B cell (primary cell): ENCODE measurements around the gene CTBP2. TPM values are rescaled to one million over a fixed set of nuclear protein-coding genes. Genes with fewer than 3 reads are reported as not detected.

Experiments used
- ATAC-seq: fragments of 200-7000 bp; cut with Tn5 transposase; one replicate; pipeline ENCODE4 v1.10.0; 2021; ENCODE audit warnings: low read depth, mild to moderate bottlenecking, moderate number of reproducible peaks, moderate library complexity
- CTCF ChIA-PET: fragments of 350-600 bp; sonication (Branson Sonifier 250); formaldehyde crosslinking; loops from one replicate; lab custom pipeline; 2021; ENCODE audit warnings: antibody characterized with exemption, inconsistent platforms; lab: Charles Lee
- POLR2A ChIA-PET: fragments of 350-600 bp; sonication (Branson Sonifier 250); formaldehyde crosslinking; loops from one replicate; lab custom pipeline; 2021; ENCODE audit warnings: antibody characterized with exemption; lab: Charles Lee
- DNase-seq: peaks from one replicate; pipeline ENCODE4 v3.0.0; 2013
- H2AFZ ChIP-seq: 2 replicates; pipeline ENCODE4 v1.6.1; 2012; ENCODE audit warnings: mild to moderate bottlenecking, low read depth, low read length; ENCODE audit not compliant: insufficient read depth, poor library complexity, severe bottlenecking
- H3K27ac ChIP-seq, 2 donors: 1 replicate in 1 of 2; 2 replicates in 1 of 2; pipeline ENCODE4 v1.5.1; 2012 to 2013; ENCODE audit warnings: low read length in 2 of 2, mild to moderate bottlenecking in 2 of 2, moderate library complexity in 1 of 2
- H3K27me3 ChIP-seq, 4 experiments: fragments of 200-600 bp in 1 of 4; sonication (generic) in 1 of 4; replicated peaks in 1 of 4; 1 replicate in 2 of 4; 2 replicates in 2 of 4; pipeline versions ENCODE4 v1.6.1 to v1.7.0; 2013 to 2016; ENCODE audit warnings: low read length in 3 of 4, mild to moderate bottlenecking in 2 of 4, mixed read lengths in 1 of 4, moderate library complexity in 1 of 4; ENCODE audit not compliant: insufficient read depth in 4 of 4, control insufficient read depth in 3 of 4; ENCODE audit errors: control extremely low read depth in 1 of 4
- H3K36me3 ChIP-seq, 2 experiments: replicated peaks in 1 of 2; 1 replicate in 1 of 2; 2 replicates in 1 of 2; pipeline versions ENCODE4 v1.6.1 to v1.7.1; 2013; ENCODE audit warnings: low read length in 1 of 2; ENCODE audit not compliant: insufficient read depth in 2 of 2, control insufficient read depth in 1 of 2; ENCODE audit errors: control extremely low read depth in 1 of 2, extremely low read depth in 1 of 2
- H3K4me1 ChIP-seq, 2 donors: fragments of 200-600 bp in 1 of 2; sonication (generic) in 1 of 2; 1 replicate in 1 of 2; 2 replicates in 1 of 2; pipeline versions ENCODE4 v1.5.1 to v1.6.1; 2013 to 2017; ENCODE audit warnings: low read length in 2 of 2; ENCODE audit not compliant: control insufficient read depth in 2 of 2, insufficient read depth in 2 of 2
- H3K4me2 ChIP-seq: replicated peaks from 2 replicates; pipeline ENCODE3; 2012; ENCODE audit warnings: mild to moderate bottlenecking, low read depth, low read length; ENCODE audit not compliant: poor library complexity, severe bottlenecking
- H3K4me3 ChIP-seq, 5 experiments: fragments of 200-600 bp in 1 of 5; sonication (generic) in 1 of 5; 1 replicate in 3 of 5; 2 replicates in 2 of 5; pipeline versions ENCODE4 v1.5.1 to v1.7.0; 2011 to 2016; ENCODE audit warnings: low read length in 4 of 5, mild to moderate bottlenecking in 4 of 5, low read depth in 2 of 5, control low read depth in 1 of 5, moderate library complexity in 1 of 5; ENCODE audit not compliant: insufficient read depth in 1 of 5; ENCODE audit errors: control extremely low read depth in 1 of 5, extremely low read depth in 1 of 5
- H3K79me2 ChIP-seq: fragments of 200-600 bp; sonication (generic); one replicate; pipeline ENCODE4 v1.6.0; 2016; ENCODE audit warnings: low read length; ENCODE audit not compliant: control insufficient read depth, insufficient read depth
- H3K9ac ChIP-seq: fragments of 200-600 bp; sonication (generic); 2 replicates; pipeline ENCODE4 v1.6.1; 2017; ENCODE audit warnings: mild to moderate bottlenecking, low read length, moderate library complexity
- H3K9me3 ChIP-seq, 3 donors: one replicate each; pipeline versions ENCODE4 v1.6.1 to v1.7.1; 2013; ENCODE audit warnings: low read length in 2 of 3; ENCODE audit not compliant: control insufficient read depth in 2 of 3, insufficient read depth in 1 of 3; ENCODE audit errors: control extremely low read depth in 1 of 3
- H4K20me1 ChIP-seq: 2 replicates; pipeline ENCODE4 v1.6.0; 2012; ENCODE audit warnings: mild to moderate bottlenecking, low read length; ENCODE audit not compliant: insufficient read depth, control insufficient read depth, poor library complexity, severe bottlenecking
- H3K27ac Mint-ChIP-seq: one replicate; pipeline ENCODE4 v1.8.0; 2021; ENCODE audit warnings: mixed read lengths
- H3K27me3 Mint-ChIP-seq: one replicate; pipeline ENCODE4 v1.8.0; 2021; ENCODE audit warnings: mixed read lengths
- H3K4me1 Mint-ChIP-seq: one replicate; pipeline ENCODE4 v1.8.0; 2021; ENCODE audit warnings: mixed read lengths
- H3K4me3 Mint-ChIP-seq: one replicate; pipeline ENCODE4 v1.8.0; 2021; ENCODE audit warnings: mixed read lengths
- H3K9me3 Mint-ChIP-seq: one replicate; pipeline ENCODE4 v1.8.0; 2022; ENCODE audit warnings: mixed read lengths; ENCODE audit not compliant: insufficient read depth
- CTCF ChIP-seq: fragments of 200-600 bp; IDR thresholded peaks from one replicate; pipeline ENCODE4 v1.8.0; 2022; ENCODE audit warnings: antibody characterized with exemption, mild to moderate bottlenecking
- EZH2 ChIP-seq: IDR thresholded peaks from 2 replicates; pipeline ENCODE4 v1.6.1; 2012; ENCODE audit warnings: borderline replicate concordance, low read depth, mild to moderate bottlenecking, moderate library complexity, low read length; ENCODE audit not compliant: insufficient read depth, poor library complexity, severe bottlenecking
- WGBS: methylation state at CpG from one replicate; pipeline ENCODE4 v1.1.5; 2013; ENCODE audit warnings: missing lambda C conversion rate; ENCODE audit not compliant: insufficient coverage; 5-methylcytosine and 5-hydroxymethylcytosine counted together
- intact Hi-C: fragments of 100-400 bp; cut with micrococcal nuclease; formaldehyde crosslinking; loops from one replicate; pipeline ENCODE4 v1.10.0; 2022
- polyA plus RNA-seq: library from polyadenylated mRNA; depleted of rRNA; stranded (reverse); fragments of >200 nt; gene quantifications from 2 replicates; pipeline ENCODE4 v1.2.3, GENCODE V29; 2012
- total RNA-seq, 2 donors: library from RNA; stranded (reverse); fragments of 120-200 nt in 1 of 2; gene quantifications; 1 replicate in 1 of 2; 2 replicates in 1 of 2; pipeline versions ENCODE4 v1.2.3 to v1.2.4, GENCODE V29; 2013 to 2022

The CTBP2 gene
- total and polyA plus RNA-seq, 2 donors (not counting 1 experiment from before 2014, with no cell fraction given) = 0.39 to 0.85 TPM

GRCh38 chr10:125103924-125104323, 56.4 kb downstream of the CTBP2 start:
- WGBS = 95% methylated on average over 12 of the region's 17 CpGs
- no peak overlapping the region for H3K4me2 ChIP-seq
- no peak overlapping the region for H3K4me3 Mint-ChIP-seq
- no peaks in the 10 kb centered on the region for H3K36me3 ChIP-seq
- no peak for ATAC-seq
- peaks cover 0 to 4% (median 0%) of the 10 kb centered on the region in 4 experiments for H3K27me3 ChIP-seq
- TF ChIP-seq CTCF (no peak), EZH2 (no peak)
- ChIA-PET POLR2A (no interaction called here), CTCF (no interaction called here)
- H3K27ac Mint-ChIP-seq = no peak overlapping the region
- no peak for DNase-seq
- H2AFZ ChIP-seq = no peak overlapping the region
- H3K4me1 Mint-ChIP-seq = no peaks in the 10 kb centered on the region
- H4K20me1 ChIP-seq = no peaks in the 10 kb centered on the region
- intact Hi-C loops = no loop called here
- H3K9me3 ChIP-seq = peaks cover 0 to 13% (median 2%) of the 10 kb centered on the region in 3 donors
- no peak overlapping the region for H3K9ac ChIP-seq
- H3K27me3 Mint-ChIP-seq = peaks cover 30% of the 10 kb centered on the region
- H3K27ac ChIP-seq = no peak overlapping the region
- H3K9me3 Mint-ChIP-seq = peaks cover 7% of the 10 kb centered on the region
- no peak overlapping the region for H3K4me3 ChIP-seq
- peaks cover 2% of the 10 kb centered on the region for H3K79me2 ChIP-seq
- no peaks in the 10 kb centered on the region for H3K4me1 ChIP-seq

GRCh38 chr10:125103466-125103865, 56.9 kb downstream of the CTBP2 start:
- TF ChIP-seq EZH2 (no peak), CTCF (no peak)
- Histone ChIP-seq H3K4me1 (no peaks in the 10 kb centered on the region), H3K79me2 (peaks cover 2% of the 10 kb centered on the region), H3K27ac (no peak overlapping the region), H3K9ac (no peak overlapping the region), H3K4me3 (no peak overlapping the region), H4K20me1 (no peaks in the 10 kb centered on the region), H3K27me3 (peaks cover 0 to 4% (median 0%) of the 10 kb centered on the region in 4 experiments), H3K9me3 (peaks cover 0 to 11% (median 2%) of the 10 kb centered on the region in 3 donors), H2AFZ (no peak overlapping the region), H3K36me3 (no peaks in the 10 kb centered on the region), H3K4me2 (no peak overlapping the region)
- Mint-ChIP-seq H3K4me1 (no peaks in the 10 kb centered on the region), H3K4me3 (no peak overlapping the region), H3K9me3 (peaks cover 7% of the 10 kb centered on the region), H3K27ac (no peak overlapping the region), H3K27me3 (peaks cover 30% of the 10 kb centered on the region)
- WGBS = 100% methylated on average over 7 of the region's 9 CpGs
- ChIA-PET CTCF (no interaction called here), POLR2A (no interaction called here)
- intact Hi-C loops = no loop called here
- no peak for DNase-seq
- no peak for ATAC-seq
